Natural killer cell (primary cell): ENCODE results near the gene TANGO6. TPM values are rescaled to one million over a fixed set of nuclear protein-coding genes. Genes with fewer than 3 reads are reported as not detected.

ENCODE experiments used
- ATAC-seq, 3 donors: fragments of 150-1000 bp in 2 of 3; fragments of 200-7000 bp in 1 of 3; cut with Tn5 transposase; 1 replicate in 1 of 3; 2 replicates in 2 of 3; pipeline ENCODE4 v1.10.0; 2021; ENCODE audit warnings: mild to moderate bottlenecking in 2 of 3, moderate library complexity in 2 of 3
- DNase-seq, 2 donors: peaks; one replicate each; pipeline versions ENCODE4 v3.0.0 to v3.0.0-alpha.2; 2013 to 2021; ENCODE audit warnings: mixed read lengths in 1 of 2
- H3K27ac ChIP-seq: one replicate; pipeline ENCODE4 v1.5.1; 2013; ENCODE audit warnings: mild to moderate bottlenecking, low read length
- H3K27me3 ChIP-seq: one replicate; pipeline ENCODE4 v1.6.1; 2013; ENCODE audit warnings: low read length; ENCODE audit not compliant: control insufficient read depth, insufficient read depth
- H3K36me3 ChIP-seq: one replicate; pipeline ENCODE4 v1.6.1; 2013; ENCODE audit warnings: low read length; ENCODE audit not compliant: control insufficient read depth, insufficient read depth
- H3K4me1 ChIP-seq: one replicate; pipeline ENCODE4 v1.6.1; 2013; ENCODE audit warnings: low read length; ENCODE audit not compliant: control insufficient read depth, insufficient read depth
- H3K4me3 ChIP-seq: one replicate; pipeline ENCODE4 v1.5.1; 2013; ENCODE audit warnings: low read length
- H3K9me3 ChIP-seq: one replicate; pipeline ENCODE4 v1.6.1; 2013; ENCODE audit warnings: low read length; ENCODE audit not compliant: control insufficient read depth, insufficient read depth
- H3K27ac Mint-ChIP-seq, 2 donors: one replicate each; pipeline ENCODE4 v1.8.0; 2022; ENCODE audit warnings: mild to moderate bottlenecking in 2 of 2, mixed read lengths in 2 of 2, moderate library complexity in 1 of 2
- H3K27me3 Mint-ChIP-seq, 2 donors: one replicate each; pipeline ENCODE4 v1.8.0; 2022; ENCODE audit warnings: low read depth in 2 of 2, mixed read lengths in 2 of 2
- H3K36me3 Mint-ChIP-seq: one replicate; pipeline ENCODE4 v1.8.0; 2022; ENCODE audit warnings: mixed read lengths
- H3K4me1 Mint-ChIP-seq, 2 donors: one replicate each; pipeline ENCODE4 v1.8.0; 2022; ENCODE audit warnings: mixed read lengths in 2 of 2
- H3K4me3 Mint-ChIP-seq: one replicate; pipeline ENCODE4 v1.8.0; 2022; ENCODE audit warnings: mild to moderate bottlenecking, moderate library complexity, mixed read lengths
- H3K9me3 Mint-ChIP-seq, 2 donors: one replicate each; pipeline ENCODE4 v1.8.0; 2022; ENCODE audit warnings: mixed read lengths in 2 of 2
- WGBS: methylation state at CpG from one replicate; pipeline ENCODE4 v1.1.7; 2013; ENCODE audit warnings: missing lambda C conversion rate; ENCODE audit not compliant: insufficient coverage; 5-methylcytosine and 5-hydroxymethylcytosine counted together
- intact Hi-C: fragments of 100-400 bp; cut with micrococcal nuclease; formaldehyde crosslinking; loops from one replicate; pipeline ENCODE4 v1.14.2; 2022
- total RNA-seq, 4 donors: library from RNA; stranded (reverse); fragments of 120-200 nt in 1 of 4; gene quantifications; one replicate each; pipeline versions ENCODE4 v1.2.3 to v1.2.4, GENCODE V29; 2013 to 2022
- TF ChIP-seq, protein P1 (sequence below): fragments of 200-600 bp; IDR thresholded peaks from one replicate; pipeline ENCODE4 v1.8.0; 2022; ENCODE audit warnings: antibody characterized with exemption

Gene TANGO6
- total RNA-seq, 3 donors from 2014 or later (not counting 1 experiment from before 2014, with no cell fraction given) = 21.2 to 27.3 (median 23.9) TPM

DNA sequence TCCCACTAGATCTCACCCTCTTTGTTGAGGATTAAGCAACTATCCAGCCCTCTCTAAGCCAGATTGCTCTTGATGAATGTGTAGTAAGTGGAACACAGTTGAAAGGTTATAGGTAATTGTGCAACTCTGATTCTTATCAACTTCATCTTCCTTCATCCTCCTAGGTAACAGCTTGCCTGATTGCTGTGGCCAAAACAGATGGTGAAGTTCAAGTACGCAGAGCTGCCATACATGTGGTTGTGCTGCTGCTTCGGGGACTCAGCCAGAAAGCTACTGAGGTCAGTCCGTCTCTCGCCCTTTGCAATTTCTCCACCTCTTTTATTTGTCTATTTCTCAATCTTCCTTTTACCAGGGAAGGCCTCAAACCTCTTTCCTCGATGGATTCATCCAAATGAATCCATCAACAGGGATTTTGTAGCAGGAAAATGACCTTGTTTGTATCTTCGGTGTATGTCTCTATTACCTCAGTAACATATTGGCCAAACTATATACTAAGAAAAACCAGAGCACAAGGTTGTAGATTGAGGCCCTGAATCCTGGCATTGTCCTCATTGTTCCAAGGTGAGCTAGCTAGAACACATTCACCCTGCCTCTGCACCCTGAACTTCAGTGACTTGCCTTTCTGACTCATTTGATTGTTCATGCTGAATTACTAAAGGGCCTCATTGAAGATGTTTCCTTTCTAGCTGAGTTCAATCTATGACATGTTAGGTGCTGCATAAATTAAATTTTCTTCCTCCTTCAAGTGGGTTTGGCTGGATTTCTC lies 197.0 kb downstream of the TANGO6 start:
- TF ChIP-seq, protein P1, sequence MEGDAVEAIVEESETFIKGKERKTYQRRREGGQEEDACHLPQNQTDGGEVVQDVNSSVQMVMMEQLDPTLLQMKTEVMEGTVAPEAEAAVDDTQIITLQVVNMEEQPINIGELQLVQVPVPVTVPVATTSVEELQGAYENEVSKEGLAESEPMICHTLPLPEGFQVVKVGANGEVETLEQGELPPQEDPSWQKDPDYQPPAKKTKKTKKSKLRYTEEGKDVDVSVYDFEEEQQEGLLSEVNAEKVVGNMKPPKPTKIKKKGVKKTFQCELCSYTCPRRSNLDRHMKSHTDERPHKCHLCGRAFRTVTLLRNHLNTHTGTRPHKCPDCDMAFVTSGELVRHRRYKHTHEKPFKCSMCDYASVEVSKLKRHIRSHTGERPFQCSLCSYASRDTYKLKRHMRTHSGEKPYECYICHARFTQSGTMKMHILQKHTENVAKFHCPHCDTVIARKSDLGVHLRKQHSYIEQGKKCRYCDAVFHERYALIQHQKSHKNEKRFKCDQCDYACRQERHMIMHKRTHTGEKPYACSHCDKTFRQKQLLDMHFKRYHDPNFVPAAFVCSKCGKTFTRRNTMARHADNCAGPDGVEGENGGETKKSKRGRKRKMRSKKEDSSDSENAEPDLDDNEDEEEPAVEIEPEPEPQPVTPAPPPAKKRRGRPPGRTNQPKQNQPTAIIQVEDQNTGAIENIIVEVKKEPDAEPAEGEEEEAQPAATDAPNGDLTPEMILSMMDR = no peak
- Histone ChIP-seq H3K4me1 (no peaks in the 10 kb centered on the region), H3K36me3 (peaks cover 14% of the 10 kb centered on the region), H3K9me3 (no peaks in the 10 kb centered on the region), H3K27ac (no peak overlapping the region), H3K27me3 (no peaks in the 10 kb centered on the region), H3K4me3 (no peak overlapping the region)
- WGBS = 96% methylated on average over 6 of the region's 6 CpGs
- Mint-ChIP-seq H3K4me3 (no peak overlapping the region), H3K4me1 (peaks cover 0 to 5% of the 10 kb centered on the region in 2 donors), H3K9me3 (no peaks in the 10 kb centered on the region), H3K27me3 (no peaks in the 10 kb centered on the region), H3K36me3 (peaks cover 9% of the 10 kb centered on the region), H3K27ac (no peak overlapping the region)
- intact Hi-C loops = no loop called here
- no peak for DNase-seq
- no peak for ATAC-seq

DNA sequence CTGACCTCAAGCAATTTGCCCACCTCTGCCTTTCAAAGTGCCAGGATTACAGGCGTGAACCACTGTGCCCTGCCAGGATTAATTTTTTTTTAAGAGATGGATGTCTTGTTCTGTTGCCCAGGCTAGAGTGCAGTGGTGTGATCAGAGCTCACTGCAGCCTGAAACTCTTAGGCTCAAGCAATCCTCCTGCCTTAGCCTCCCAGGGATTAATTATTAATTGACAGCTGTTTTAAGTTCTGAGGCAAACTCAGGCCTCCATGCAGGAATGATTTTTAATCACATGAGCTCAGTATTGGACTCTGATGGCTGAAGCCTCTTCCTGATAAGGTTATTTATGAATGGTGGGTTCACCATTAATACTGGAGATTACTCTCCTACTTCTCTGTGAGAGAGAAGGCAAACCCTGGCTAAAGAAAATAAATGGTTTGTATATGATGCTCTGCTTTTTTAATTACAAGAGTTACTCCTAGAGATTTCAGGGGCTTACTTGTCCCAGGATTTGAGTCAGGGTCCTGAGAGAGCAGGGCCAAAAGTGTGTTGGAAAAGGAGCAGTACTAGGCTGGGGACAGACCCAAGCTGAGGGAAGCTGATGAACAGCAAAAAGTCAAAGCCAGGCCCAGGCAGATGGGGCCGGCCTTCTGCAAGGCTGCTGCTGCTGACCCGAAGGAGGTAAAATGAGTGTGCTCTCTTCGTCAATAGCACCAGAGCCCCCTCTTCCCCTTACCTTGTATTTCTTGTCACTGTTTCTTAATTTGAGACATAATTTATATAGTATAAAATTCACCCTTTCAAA lies 205.2 kb downstream of the TANGO6 start:
- TF ChIP-seq, protein P1 = no peak
- no peak for DNase-seq
- Histone ChIP-seq H3K27ac (no peak overlapping the region), H3K36me3 (no peaks in the 10 kb centered on the region), H3K9me3 (no peaks in the 10 kb centered on the region), H3K4me1 (no peaks in the 10 kb centered on the region), H3K4me3 (no peak overlapping the region), H3K27me3 (no peaks in the 10 kb centered on the region)
- H3K36me3 Mint-ChIP-seq = no peaks in the 10 kb centered on the region
- no peak for ATAC-seq
- H3K4me1 Mint-ChIP-seq = no peaks in the 10 kb centered on the region
- no peak overlapping the region for H3K4me3 Mint-ChIP-seq
- H3K9me3 Mint-ChIP-seq = no peaks in the 10 kb centered on the region
- no peaks in the 10 kb centered on the region for H3K27me3 Mint-ChIP-seq
- intact Hi-C loops = no loop called here
- H3K27ac Mint-ChIP-seq = no peak overlapping the region
- 100% methylated on average over 3 of the region's 4 CpGs for WGBS

DNA sequence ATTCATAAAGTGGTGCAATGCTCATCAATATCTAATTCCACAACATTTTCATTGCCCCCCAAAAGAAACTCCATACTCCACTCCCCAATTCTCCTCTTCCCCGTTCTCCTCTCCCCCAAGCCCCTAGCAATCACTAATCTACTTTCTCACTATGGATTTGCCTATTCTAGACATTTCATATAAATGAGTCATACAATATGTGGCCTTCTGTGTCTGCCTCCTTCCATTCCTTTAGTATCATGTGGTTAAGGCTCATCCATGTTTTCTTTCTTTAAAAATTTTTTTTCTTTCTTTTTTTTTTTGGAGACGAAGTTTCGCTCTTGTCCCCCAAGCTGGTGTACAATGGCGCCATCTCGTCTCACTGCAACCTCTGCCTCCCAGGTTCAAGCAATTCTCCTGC lies 205.8 kb downstream of the TANGO6 start:
- TF ChIP-seq, protein P1 = no peak
- intact Hi-C loops = no loop called here
- H3K27ac Mint-ChIP-seq = no peak overlapping the region
- no peak for ATAC-seq
- H3K27me3 Mint-ChIP-seq = no peaks in the 10 kb centered on the region
- H3K36me3 Mint-ChIP-seq = no peaks in the 10 kb centered on the region
- H3K9me3 ChIP-seq = no peaks in the 10 kb centered on the region
- H3K9me3 Mint-ChIP-seq = no peaks in the 10 kb centered on the region
- DNase-seq = no peak
- H3K4me3 Mint-ChIP-seq = no peak overlapping the region
- no peaks in the 10 kb centered on the region for H3K36me3 ChIP-seq
- no peaks in the 10 kb centered on the region for H3K4me1 ChIP-seq
- no peak overlapping the region for H3K27ac ChIP-seq
- WGBS = 98% methylated on average over 5 of the region's 5 CpGs
- no peak overlapping the region for H3K4me3 ChIP-seq
- H3K27me3 ChIP-seq = no peaks in the 10 kb centered on the region
- H3K4me1 Mint-ChIP-seq = no peaks in the 10 kb centered on the region
